Progenitor cell of endocrine pancreas (in vitro differentiated cells): Measurements from ENCODE around the gene CCM2L. TPM values are rescaled to one million over a fixed set of nuclear protein-coding genes. Genes with fewer than 3 reads are reported as not detected.
"Not testable (repeated sequence)": the region's sequence is repeated elsewhere in the genome, so short reads cannot be mapped to it uniquely, and the experiment has no call there.

ENCODE experiments used
- DNase-seq: peaks from one replicate; pipeline ENCODE4 v3.0.0; 2021; ENCODE audit warnings: low spot score; ENCODE audit not compliant: unreplicated experiment
- H3K27ac Mint-ChIP-seq: 2 replicates; pipeline ENCODE4 v1.8.0; 2021; ENCODE audit warnings: mild to moderate bottlenecking, moderate library complexity, mixed read lengths
- H3K27me3 Mint-ChIP-seq: 2 replicates; pipeline ENCODE4 v1.8.0; 2021; ENCODE audit warnings: mixed read lengths
- H3K36me3 Mint-ChIP-seq: 2 replicates; pipeline ENCODE4 v1.8.0; 2022; ENCODE audit warnings: mixed read lengths; ENCODE audit not compliant: insufficient read depth
- H3K4me1 Mint-ChIP-seq: 2 replicates; pipeline ENCODE4 v1.8.0; 2021; ENCODE audit warnings: low read depth, mixed read lengths
- H3K4me3 Mint-ChIP-seq: 2 replicates; pipeline ENCODE4 v1.8.0; 2021; ENCODE audit warnings: low read depth, mild to moderate bottlenecking, moderate library complexity, mixed read lengths
- H3K9me3 Mint-ChIP-seq: 2 replicates; pipeline ENCODE4 v1.8.0; 2021; ENCODE audit warnings: low read depth, mixed read lengths
- CTCF ChIP-seq: fragments of 200-600 bp; sonication (generic); IDR thresholded peaks from one replicate; pipeline ENCODE4 v1.5.0; 2021; ENCODE audit warnings: antibody characterized with exemption, mild to moderate bottlenecking; ENCODE audit not compliant: unreplicated experiment
- total RNA-seq: library from RNA; stranded (reverse); gene quantifications from 2 replicates; pipeline ENCODE4 v1.2.1, GENCODE V29; 2021

CCM2L gene
- total RNA-seq, 1 donor from 2014 or later, result 1.3 TPM

- peak; percentile 99 for TF ChIP-seq CTCF
- no peak overlapping the region for H3K27ac Mint-ChIP-seq
- no peaks in the 10 kb centered on the region for H3K4me1 Mint-ChIP-seq
- peaks cover 74% of the 10 kb centered on the region for H3K27me3 Mint-ChIP-seq
- peak; percentile 85 for DNase-seq
- H3K4me3 Mint-ChIP-seq, result peak overlapping the region; percentile 17
- no peaks in the 10 kb centered on the region for H3K9me3 Mint-ChIP-seq
- H3K36me3 Mint-ChIP-seq, result no peaks in the 10 kb centered on the region
Measured at GRCh38 chr20:32031007-32031958, 21.0 kb downstream of the CCM2L start.

GRCh38 chr20:32033316-32033715 is 23.1 kb downstream of the CCM2L start:
- DNase-seq, result no peak
- no peak overlapping the region for H3K4me3 Mint-ChIP-seq
- H3K4me1 Mint-ChIP-seq, result no peaks in the 10 kb centered on the region
- no peaks in the 10 kb centered on the region for H3K36me3 Mint-ChIP-seq
- peaks cover 85% of the 10 kb centered on the region for H3K27me3 Mint-ChIP-seq
- no peaks in the 10 kb centered on the region for H3K9me3 Mint-ChIP-seq
- TF ChIP-seq CTCF, result no peak
- H3K27ac Mint-ChIP-seq, result no peak overlapping the region

- not testable (repeated sequence) for H3K27ac Mint-ChIP-seq, DNase-seq, H3K4me1 Mint-ChIP-seq, H3K36me3 Mint-ChIP-seq, H3K4me3 Mint-ChIP-seq, H3K9me3 Mint-ChIP-seq
- H3K27me3 Mint-ChIP-seq, result peaks cover 82% of the 10 kb centered on the region
Measured at GRCh38 chr20:32033721-32034120, 23.5 kb downstream of the CCM2L start.

GRCh38 chr20:32034581-32035425 is 24.6 kb downstream of the CCM2L start:
- DNase-seq, result no peak
- H3K27me3 Mint-ChIP-seq, result peaks cover 73% of the 10 kb centered on the region
- H3K27ac Mint-ChIP-seq, result peak overlapping the region; percentile 85
- H3K9me3 Mint-ChIP-seq, result no peaks in the 10 kb centered on the region
- H3K4me1 Mint-ChIP-seq, result no peaks in the 10 kb centered on the region
- no peak overlapping the region for H3K4me3 Mint-ChIP-seq
- H3K36me3 Mint-ChIP-seq, result no peaks in the 10 kb centered on the region
- no peak for TF ChIP-seq CTCF

- Mint-ChIP-seq H3K4me3 (no peak overlapping the region), H3K9me3 (no peaks in the 10 kb centered on the region), H3K36me3 (no peaks in the 10 kb centered on the region), H3K27ac (peak overlapping the region; percentile 85), H3K27me3 (peaks cover 67% of the 10 kb centered on the region), H3K4me1 (no peaks in the 10 kb centered on the region)
- TF ChIP-seq CTCF, result no peak
- DNase-seq, result no peak
Measured at GRCh38 chr20:32035426-32035779, 25.2 kb downstream of the CCM2L start.
